Measurements from ENCODE around the gene CD44. TPM values are rescaled to one million over a fixed set of nuclear protein-coding genes. Genes with fewer than 3 reads are reported as not detected.

Gene CD44
- total RNA-seq, 1 donor from 2014 or later, result 356 TPM

DNA sequence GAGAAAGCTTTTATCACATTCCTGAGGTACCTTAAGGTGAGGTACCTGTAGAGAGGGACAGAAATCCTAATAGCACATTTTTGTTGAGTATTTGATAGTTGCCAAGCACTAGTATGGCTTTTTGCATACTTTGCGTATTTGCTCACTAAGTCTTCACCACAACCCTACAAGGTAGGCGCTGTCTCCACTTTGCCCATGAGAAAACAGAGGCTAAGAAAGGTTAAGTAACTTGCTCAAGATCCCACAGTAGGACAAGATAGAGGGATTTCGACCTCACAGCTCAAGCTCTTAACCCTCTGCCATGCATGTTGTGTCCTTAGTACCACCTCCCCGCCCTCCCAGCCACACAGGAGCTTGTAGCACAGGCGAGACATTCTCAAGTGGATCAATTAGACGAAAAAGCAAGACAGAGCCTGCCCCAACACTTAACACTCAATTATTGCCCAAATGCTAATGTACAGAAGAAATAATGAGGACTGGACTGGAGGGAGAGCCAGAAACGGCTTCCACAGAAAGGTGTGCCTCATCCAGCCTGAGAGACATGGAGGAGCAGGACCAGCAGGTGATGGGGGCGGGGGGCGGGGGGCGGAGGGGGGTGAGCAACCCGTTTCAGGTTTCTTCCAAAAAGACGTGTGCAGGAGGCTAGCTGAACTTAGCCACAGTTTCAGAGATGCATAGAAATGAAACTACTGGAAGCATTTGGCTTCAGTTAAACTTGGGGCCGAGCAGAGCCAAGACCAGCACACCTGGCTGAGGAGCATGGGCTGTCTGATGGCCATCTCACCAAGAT, 26.7 kb upstream of the CD44 start:
- no peak for DNase-seq (ENCODE audit: low spot score)

DNA sequence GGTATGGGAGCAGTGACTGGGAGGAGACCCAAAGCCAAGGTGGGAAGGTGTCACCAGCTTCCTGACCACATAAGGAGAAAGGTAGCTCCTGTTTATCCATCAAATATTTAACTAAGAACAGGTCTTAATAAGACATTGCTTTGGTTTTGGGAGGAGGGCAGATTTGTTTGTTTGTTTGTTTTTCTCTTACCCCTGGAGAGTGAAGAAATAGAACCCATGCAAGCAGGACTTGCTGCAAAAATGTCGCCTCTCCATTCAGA, 26.2 kb upstream of the CD44 start:
- DNase-seq (ENCODE audit: low spot score), result no peak

DNA sequence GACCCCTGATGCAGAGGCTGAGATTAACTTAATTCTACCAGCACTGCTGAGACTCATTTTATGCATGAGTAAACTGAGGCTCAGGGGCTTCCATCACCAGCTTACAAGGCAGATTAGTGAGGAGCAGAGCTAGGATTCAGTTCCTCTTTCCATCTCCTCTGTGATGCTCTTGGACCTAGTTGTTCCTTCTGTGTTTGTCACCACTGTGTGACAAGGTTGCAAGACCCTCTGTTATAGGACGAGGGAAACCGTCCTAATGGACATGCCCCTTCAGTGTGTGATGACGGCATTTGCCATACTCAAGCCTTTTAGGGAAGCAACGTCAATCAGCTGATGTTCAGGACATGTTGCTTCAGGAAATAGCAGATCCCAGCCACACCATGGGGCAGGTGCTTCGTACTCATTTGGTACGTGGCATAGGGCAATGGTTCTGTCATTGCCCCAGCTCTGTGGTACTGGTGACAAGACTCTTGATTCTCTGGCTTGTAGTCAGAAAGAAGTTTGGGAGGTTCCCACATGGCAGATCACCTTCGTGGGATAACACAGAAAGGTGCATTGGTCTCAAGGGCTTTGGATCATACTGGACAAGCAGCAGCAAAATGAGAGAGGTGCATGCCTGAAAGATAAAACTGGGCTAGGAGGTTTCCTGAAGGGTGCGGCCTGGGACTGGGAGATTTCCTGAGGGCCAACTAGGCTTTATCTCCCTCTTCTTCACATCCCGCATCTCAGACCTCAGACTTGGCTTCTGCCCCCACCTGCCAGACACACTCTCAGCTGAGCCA, 23.9 kb upstream of the CD44 start:
- no peak for DNase-seq (ENCODE audit: low spot score)

DNA sequence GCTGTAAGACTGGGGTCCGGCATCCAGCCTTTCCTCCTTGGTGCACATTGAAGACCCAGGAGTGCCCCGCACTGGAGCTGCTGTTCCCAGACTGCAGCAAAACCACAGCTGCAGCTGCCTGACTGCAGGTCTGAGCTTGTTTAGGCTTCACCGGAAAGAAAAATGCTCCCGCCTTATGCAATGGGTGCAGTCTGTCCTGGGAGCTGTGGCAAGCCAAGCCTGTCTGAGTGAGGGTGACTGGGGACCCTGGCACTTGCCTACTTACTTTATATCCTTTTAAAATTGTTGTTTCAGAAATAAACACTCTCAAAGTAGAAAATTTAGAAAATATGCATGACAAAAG, 23.3 kb upstream of the CD44 start:
- DNase-seq (ENCODE audit: low spot score), result no peak

DNA sequence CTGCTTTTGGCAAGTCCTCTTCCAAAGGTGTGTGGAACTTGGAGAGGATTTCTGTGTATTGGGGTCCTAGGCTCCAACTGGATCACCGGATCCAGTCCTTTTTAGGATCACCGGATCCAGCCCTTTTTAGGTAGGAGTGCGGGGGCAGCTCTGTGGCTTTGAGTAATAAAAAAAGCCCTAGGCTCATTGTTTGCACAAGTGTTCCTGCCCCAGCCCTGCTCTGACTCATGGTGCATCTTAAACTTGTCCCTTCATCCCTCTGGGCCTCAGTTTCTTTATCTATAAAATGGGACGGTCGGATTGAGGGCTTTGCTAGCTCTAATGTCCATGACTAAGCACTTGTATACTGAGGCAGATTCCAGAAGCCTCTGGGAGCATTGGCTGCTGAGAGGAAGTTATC, 22.7 kb upstream of the CD44 start:
- DNase-seq (ENCODE audit: low spot score), result no peak

DNA sequence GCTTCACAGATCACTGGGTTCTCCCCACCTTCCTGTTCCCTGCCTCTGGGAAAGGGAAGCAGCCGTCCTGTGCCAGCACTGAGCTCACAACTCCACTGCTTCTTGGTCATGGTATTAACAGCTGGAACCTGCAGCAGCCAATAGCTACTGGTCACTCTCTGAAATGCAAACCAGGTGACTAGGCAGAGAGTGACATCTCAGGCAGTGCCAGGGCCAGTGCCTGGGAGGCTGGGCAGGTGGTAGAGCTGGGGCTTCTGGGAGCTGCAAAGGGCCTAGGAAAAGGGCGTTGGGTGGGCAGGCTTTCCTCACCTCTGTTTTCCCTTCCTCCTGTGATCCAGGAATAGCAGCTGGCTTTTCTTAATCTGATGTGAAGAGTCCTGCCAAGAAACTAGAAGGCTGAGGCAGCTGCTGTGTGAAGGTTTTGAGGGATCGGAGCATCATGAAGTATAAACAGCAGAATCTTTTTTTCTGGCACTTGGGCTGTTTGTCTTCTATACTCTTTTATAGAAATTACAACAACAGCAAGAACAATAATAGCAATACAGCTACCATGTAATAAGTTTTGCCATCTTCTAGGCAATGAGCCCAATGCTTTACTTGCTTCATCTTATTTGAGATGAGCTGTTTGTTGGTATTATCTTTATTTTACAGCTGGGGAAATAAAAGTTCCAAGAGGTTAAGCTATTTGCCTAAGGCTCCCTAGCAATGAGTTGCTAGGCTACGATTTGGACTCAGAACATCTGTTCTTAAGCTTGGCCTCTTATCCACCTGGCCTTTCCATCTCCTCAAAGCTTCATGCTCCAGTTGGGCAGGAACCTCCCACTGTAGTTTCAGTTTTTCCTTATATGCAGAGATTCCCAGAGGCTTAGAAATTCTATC, 22.0 kb upstream of the CD44 start:
- no peak for DNase-seq (ENCODE audit: low spot score)

DNA sequence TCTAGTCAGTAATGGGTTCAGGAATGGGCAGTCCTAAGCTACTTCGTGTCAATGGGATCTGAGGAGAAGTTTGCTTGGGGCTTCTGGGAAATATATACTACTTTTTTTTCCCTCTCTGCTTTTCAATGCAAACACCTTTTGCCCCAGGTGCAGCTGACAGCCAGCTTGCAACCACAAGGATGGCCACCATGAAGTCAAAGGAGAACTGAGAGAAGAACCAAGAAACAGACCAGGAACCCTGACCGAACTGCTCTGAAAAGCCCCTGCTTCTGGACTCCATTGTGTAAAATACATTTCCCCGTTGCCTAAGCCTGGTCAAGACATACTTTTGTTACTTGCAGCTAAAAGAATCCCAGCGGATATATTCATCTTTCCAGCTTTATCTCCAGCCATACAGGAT, 20.1 kb upstream of the CD44 start:
- no peak for DNase-seq (ENCODE audit: low spot score)

DNA sequence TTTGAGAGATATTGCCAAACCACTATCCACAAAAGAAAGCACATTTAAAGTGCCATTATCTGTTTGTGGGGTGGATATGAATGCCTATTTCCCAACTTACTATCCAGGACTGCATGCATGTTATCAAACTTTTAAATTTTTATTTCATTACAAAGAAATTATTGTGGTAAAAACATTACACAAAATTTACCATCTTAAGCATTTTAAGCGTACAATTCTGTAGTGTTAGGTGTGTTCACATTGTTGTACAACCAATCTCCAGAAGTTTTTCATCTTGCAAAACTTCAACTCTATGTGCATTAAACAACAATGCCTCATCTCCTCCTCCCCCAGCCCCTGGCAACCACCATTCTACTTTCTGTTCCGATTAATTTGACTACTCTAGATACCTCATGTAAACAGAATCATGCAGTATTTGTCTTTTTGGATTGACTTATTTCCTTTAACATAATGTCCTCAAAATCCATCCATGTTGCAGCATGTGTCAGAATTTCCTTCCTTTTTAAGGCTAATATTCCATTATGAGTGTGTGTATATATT, 17.6 kb upstream of the CD44 start:
- DNase-seq (ENCODE audit: low spot score), result no peak

DNA sequence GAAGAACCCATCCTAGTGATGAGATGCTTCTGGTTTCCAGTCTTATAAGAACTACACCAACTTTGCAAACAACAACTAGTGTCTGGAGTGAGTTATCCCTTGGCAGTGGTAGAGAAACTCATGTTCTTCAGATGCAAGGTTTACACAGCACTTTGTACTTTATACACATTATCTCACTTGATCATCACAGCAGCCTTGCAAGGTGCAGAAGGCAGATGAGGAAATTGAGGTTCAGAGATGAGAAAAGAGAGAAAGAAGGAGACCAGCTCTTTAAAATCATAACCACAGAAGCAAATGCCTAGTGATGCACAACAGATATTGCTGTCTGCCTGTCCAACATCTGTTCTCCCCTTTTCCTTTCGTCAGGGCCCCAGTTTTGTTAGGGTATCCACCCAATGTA, 16.7 kb upstream of the CD44 start:
- no peak for DNase-seq (ENCODE audit: low spot score)

DNA sequence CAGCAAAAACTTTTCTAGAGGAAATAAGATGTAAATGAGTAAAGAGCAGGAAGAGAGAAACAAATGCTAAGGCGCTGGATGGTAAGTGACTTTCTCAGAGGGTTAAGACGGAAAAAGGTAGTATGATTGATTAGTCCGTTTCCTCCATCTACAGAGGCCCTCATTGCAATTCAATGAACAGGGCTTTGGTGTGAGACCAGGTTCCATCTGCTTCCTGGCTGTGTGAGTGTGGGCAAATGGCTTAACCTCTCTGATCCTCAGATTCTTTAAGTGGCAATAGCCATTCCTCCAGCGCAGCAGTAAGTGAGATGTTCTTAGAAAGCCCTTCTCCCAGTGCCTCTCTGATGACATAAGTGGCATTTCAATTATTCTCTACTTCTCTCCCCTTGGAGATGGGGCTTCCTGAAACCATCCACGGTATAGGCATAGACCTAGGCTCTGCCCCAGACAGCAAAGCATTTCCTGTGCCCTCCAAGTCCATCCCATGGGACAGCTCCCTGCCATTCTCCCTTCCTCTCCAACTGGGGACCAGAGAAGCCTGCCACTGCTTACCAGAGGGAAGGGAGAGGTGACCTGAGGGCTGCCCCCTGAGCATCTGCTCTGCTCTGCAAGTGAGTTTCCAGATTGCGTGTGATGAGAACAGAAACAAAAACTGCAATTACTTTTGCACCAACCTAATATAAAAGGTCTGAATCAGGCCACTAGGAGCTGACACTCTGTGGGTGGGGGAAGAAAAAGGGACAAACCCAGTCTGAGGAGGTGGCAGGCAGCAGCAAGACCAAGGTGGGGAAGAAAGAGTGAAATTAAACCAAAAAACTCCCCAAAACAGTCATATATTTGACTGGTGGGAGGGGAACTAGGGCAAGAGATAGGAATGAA, 12.7 kb upstream of the CD44 start:
- DNase-seq (ENCODE audit: low spot score), result no peak

DNA sequence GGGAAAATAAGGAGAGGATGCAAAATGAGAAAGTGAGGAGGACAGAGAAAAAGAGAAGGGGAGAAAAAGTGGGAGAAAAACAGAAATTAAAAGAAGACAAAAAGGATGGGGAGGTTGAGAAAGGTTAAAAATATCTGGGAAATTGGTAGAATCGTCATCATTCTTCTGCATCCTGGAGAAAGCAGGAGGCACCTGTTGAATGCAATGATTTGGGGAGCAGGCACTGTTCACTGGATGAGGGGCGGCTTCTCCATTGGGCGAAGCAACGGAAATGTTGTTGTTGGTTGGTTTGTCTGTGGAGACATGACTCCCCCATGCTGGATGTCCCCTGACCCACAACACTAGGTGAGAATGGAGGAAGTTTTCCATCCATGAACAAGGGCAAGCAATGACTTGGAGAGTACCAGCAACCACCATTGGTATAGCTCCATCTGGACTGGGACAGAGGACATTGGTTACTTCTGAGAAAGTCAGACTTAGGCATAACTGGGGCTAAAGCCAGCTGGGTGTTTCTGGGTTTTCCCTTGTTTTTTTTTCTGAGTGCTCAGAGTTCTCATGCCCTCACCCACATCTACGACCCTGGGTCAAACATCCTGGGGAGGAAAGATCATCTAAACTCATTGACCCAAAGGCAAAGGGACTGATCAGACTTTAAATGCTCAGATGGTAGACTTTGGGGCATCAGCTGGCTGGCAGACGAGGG, 11.9 kb upstream of the CD44 start:
- DNase-seq (ENCODE audit: low spot score), result no peak

DNA sequence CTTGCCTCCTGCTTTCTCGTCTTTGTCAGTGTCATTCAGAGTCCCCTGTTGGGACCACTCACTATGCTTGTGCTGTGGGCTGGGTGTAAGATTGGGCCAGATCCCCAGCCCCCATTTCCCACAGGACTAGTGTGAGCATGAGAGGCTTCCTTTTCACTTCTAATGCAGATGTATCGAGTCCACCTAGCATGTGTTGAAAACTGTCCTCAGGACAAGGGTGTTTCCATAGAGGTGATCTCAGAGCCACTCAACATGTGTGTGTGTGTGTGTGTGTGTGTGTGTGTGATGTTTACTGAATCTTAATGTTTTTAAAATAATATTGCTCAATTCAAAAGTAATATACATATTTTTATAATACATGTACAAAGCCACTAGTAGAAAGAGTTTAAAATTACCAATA, 11.4 kb upstream of the CD44 start:
- DNase-seq (ENCODE audit: low spot score), result no peak

DNA sequence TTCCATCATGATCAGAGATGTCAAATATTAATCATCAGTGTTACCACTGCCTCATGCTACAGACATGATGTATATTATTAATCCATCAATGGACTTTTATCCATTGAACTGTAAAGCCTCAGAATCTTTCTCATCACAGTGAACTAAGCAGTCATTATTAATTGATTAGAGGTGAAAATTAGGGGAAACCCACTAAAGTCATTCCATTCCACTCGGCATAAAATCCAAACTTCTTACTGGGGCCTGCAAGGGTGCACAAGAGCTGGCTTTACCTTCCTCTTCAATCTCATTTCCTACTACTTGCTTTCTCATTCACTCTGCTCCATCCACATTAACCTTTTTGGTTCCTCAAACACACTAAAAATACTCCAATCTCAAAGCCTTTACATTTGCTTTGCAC, 7.9 kb upstream of the CD44 start:
- DNase-seq (ENCODE audit: low spot score), result no peak

DNA sequence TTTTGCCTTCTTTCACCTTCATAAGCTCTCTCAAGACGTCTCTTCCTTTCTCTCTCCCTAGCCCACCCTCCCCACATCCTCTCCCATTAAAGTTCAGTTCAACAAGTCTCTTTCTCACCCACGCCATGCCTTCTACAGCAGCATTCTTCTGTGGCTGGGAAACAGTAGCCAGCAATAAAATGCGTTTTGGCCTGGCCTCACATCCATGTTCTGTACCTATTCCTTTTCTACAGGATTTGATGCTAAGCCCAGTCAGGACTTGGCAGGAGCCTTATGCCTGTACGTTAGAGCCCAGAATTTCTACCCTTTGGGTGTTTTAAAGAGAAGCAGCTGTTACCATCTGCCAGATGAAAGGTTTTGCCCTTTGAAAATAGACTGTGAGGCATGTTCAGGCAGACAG, 7.1 kb upstream of the CD44 start:
- DNase-seq (ENCODE audit: low spot score), result no peak

DNA sequence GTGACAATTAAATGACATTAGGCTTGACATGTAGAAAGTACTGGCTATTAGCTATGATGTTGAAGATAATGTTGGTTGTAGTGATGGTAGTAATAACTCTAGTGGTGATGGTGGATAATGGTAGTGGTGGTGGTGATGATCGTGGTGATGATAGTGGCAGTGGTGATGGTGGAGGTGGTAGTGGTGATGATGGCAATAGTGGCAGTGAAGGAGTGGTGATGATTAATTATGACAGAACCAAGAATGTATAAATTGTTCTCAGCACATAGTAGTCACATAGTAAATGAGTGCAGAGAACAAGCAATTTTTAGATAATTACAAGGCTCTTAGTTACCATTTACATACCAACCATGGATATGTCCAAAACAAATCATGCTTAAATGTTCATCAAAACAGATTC, 5.3 kb upstream of the CD44 start:
- DNase-seq (ENCODE audit: low spot score), result no peak

DNA sequence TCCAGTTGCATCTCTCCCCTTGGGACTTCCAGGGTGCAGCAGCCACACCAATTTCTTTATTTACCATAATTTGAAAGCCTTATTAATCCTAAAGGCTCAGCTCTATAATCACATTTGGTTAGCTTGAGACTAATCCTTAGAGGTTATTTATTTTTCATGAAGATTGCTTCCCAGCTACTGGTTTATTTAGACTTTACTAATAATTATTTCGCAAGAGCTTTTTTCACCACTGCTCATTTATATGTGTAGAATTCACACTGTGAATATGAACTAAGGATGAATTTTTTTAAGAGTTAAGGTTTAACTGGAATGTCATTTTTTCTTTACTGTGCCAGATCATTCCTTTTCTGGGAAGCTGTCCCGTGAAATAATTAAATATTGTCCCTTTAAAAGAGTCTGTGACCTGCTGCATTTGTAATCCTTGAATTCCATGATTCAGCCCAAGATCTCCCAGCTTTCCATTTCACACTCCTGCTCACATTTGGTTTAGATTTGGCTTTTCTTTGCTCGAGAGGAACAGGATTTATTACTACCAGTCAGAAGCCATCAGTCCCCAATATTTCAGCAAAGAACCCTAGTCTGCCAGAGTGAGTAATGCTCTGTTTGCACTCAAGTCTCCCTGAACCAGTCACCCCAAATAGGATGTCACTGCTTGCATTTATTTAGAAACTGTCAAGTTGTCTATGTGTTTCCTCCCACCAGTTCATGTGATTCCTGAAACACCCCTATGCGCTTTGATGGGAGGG, 4.4 kb upstream of the CD44 start:
- no peak for DNase-seq (ENCODE audit: low spot score)

DNA sequence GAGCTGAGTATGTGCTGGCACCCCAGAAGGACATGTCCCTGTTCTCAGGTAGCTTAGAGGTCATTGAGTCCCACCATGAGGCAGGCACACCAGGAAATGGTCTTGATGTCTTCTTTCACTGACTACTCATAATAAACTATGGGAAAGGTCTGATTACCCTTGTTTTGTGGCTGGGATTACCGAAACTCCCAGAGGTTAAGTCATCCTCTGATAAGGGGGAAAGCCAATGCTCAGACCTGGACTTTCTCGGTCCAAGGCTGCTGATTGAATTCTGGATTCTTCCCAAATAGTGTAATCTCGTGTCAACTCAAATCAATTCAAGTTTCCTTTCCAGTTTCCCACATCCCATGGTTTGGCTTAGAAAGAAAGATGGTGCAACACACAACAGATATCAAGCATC, 3.7 kb upstream of the CD44 start:
- no peak for DNase-seq (ENCODE audit: low spot score)

DNA sequence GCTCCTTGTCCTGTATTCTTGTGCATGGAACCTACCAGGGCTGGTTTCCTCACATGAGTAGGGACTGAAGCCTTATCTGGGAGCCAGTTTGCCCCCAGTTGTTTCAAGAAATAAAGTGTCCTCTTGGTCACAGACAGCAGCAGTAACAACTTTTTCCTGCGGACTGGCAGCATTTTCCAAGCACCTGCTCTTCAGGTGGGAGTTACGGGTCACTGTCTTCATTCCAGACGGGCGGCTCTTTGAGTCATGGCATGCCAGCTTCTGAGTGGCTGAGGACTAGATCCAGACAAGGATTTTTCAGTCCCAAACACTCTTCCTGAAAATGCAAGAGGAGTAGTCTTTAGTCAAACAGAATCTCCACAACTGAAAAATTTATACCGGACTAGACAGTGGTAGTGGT, 2.7 kb upstream of the CD44 start:
- no peak for DNase-seq (ENCODE audit: low spot score)

DNA sequence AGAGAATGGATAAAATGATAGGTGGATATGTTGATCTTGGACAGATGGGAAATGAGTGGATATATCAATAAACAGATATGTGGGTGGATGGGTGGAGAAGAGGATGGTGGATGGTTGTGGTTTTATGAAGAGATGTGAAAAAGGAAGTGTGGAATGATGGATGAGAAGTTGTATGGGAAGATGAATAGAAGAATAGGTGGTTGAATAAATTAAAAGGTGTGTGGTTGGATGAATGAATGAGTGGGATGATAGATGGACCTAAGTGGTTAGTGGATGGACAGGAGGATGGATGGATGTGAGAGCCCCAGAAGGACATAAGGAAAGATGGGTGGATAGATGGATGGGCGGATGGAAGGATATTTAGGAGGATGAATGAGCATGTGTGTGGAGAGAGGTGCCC, 913 bp upstream of the CD44 start:
- DNase-seq (ENCODE audit: low spot score), result no peak

DNA sequence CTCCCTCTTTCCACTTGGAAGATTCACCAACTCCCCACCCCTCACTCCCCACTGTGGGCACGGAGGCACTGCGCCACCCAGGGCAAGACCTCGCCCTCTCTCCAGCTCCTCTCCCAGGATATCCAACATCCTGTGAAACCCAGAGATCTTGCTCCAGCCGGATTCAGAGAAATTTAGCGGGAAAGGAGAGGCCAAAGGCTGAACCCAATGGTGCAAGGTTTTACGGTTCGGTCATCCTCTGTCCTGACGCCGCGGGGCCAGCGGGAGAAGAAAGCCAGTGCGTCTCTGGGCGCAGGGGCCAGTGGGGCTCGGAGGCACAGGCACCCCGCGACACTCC, 397 bp upstream of the CD44 start:
- DNase-seq (ENCODE audit: low spot score), result no peak

Data from mucosa of gallbladder (tissue), 1 donor.